ENCODE measurements around the gene CACNA1C. TPM values are rescaled to one million over a fixed set of nuclear protein-coding genes. Genes with fewer than 3 reads are reported as not detected.

CACNA1C gene
- total RNA-seq, 2 experiments from 2014 or later, result 0.05 to 0.08 TPM

DNA sequence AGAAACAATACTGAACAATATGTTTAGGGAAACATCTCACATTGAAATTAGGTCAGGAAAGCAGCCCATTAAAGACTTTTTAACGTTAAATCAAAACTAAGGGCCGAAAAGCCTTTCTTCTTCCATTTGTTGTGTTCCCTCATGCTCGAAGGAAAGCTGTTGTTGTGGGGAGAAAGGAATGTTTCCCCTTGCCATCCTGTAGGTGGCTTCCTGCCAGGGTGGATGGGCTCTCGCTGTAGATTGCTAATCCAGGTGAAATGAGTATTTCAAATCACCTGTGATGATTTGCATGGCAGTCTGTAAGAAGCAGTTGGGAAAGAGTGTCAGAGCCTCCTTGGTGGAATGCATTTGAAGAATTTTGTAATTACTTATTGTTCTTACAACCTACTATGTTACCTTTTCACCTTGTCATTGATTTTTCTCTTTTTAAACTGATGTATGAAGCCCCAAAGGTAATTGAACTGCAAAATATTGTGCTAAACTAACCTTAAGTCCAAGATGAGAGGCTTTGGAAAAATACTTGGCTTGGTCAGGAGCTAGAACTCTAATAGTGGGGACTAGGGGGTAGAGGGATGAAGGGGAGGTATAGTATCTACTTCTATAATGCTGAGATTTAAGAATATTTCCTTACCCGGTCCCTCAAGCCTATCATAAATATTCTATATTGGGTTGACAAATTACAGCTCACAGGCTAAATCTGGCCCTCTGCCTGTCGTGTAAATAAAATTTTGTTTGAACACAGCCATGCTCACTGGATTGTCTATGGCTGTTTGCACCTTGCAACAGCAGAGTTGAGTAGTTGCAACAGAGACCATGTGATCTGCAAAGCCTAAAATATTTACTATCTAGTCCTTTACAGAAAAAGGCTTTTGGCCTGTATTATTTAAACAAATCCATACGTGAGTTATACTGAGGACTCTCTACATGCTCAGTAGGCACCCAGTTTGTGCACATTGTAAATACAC lies 40.9 kb upstream of the CACNA1C start:
- Mint-ChIP-seq H3K27ac (no peak overlapping the region), H3K36me3 (ENCODE audit: low read depth) (no peaks in the 10 kb centered on the region), H3K9me3 (no peaks in the 10 kb centered on the region), H3K4me1 (ENCODE audit: low read depth) (no peaks in the 10 kb centered on the region), H3K4me3 (no peak overlapping the region), H3K27me3 (no peaks in the 10 kb centered on the region)
- H3K4me1 ChIP-seq (ENCODE audit: insufficient read depth, low read length), result no peaks in the 10 kb centered on the region
- H3K9me3 ChIP-seq (ENCODE audit: control insufficient read depth in 1 of 2, insufficient read depth in 1 of 2, low read length in 2 of 2), result no peaks in the 10 kb centered on the region
- CTCF ChIA-PET, result no interaction called here
- TF ChIP-seq CTCF (IDR thresholded peaks at IDR 0.05), result no peak
- DNase-seq, result no peak
- POLR2A ChIA-PET, result no interaction called here
- ATAC-seq (ENCODE audit: poor library complexity), result no peak
- H3K4me3 ChIP-seq (ENCODE audit: low read length), result no peak overlapping the region
- intact Hi-C loops (cut with DNase I, micrococcal nuclease), result no loop called here
- H3K27ac ChIP-seq (ENCODE audit: low read depth in 1 of 2, low read length in 2 of 2), result no peak overlapping the region
- H3K36me3 ChIP-seq (ENCODE audit: insufficient read depth, low read length), result no peaks in the 10 kb centered on the region
- no peaks in the 10 kb centered on the region for H3K27me3 ChIP-seq (ENCODE audit: control insufficient read depth in 1 of 2, insufficient read depth in 2 of 2, low read length in 2 of 2)

- H3K36me3 Mint-ChIP-seq (ENCODE audit: low read depth), result no peaks in the 10 kb centered on the region
- Histone ChIP-seq H3K9me3 (ENCODE audit: control insufficient read depth in 1 of 2, insufficient read depth in 1 of 2, low read length in 2 of 2) (no peaks in the 10 kb centered on the region), H3K27ac (ENCODE audit: low read depth in 1 of 2, low read length in 2 of 2) (no peak overlapping the region), H3K4me3 (ENCODE audit: low read length) (no peak overlapping the region), H3K4me1 (ENCODE audit: insufficient read depth, low read length) (no peaks in the 10 kb centered on the region), H3K27me3 (ENCODE audit: control insufficient read depth in 1 of 2, insufficient read depth in 2 of 2, low read length in 2 of 2) (no peaks in the 10 kb centered on the region), H3K36me3 (ENCODE audit: insufficient read depth, low read length) (no peaks in the 10 kb centered on the region)
- H3K4me1 Mint-ChIP-seq (ENCODE audit: low read depth), result no peaks in the 10 kb centered on the region
- intact Hi-C loops (cut with DNase I, micrococcal nuclease), result no loop called here
- no peaks in the 10 kb centered on the region for H3K9me3 Mint-ChIP-seq
- TF ChIP-seq CTCF (IDR thresholded peaks at IDR 0.05), result no peak
- no peak overlapping the region for H3K4me3 Mint-ChIP-seq
- DNase-seq (no peak), ATAC-seq (ENCODE audit: poor library complexity) (no peak)
- H3K27ac Mint-ChIP-seq, result no peak overlapping the region
- ChIA-PET CTCF (interaction anchor here (1.3 kb wide), 1 partner anchor 73 kb away, joined by 3 read pairs; no protein-coding TSS in a partner anchor), POLR2A (no interaction called here)
- H3K27me3 Mint-ChIP-seq, result peaks cover 3% of the 10 kb centered on the region
Measured at GRCh38 chr12:2013086-2013485, 39.7 kb upstream of the CACNA1C start.

DNA sequence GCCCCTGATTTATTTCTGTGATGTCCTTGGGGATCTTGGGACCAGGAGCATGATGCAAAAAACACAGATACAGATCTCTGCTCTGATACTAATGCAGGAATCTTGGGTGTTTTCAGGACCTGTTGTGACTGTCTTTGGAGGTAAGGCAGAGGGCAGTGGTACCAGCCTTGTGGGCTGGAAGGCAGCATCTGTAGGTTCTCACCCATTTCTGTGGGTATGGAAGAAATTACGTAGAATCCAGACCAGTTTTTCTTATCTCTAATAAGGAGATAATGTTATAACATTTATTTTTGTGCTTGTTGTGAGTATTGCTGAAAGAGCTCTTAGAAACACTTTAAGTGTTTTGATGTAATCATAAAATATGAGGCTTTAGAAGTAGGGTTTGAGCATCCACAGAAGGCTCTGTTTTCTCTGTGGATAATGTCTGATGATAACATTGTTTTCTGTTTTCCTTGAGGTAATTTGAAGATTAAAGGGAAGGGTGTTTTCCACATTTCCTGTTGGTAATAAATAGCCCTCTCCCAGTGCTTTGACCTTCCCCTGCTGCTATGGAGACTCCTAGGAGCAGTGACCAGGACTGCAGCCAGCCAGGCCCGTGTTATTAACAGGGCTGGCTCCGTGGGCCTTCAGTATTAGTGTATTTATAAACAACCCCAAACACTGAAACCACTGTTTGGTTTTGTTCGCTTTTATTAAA lies 39.1 kb upstream of the CACNA1C start:
- H3K4me1 Mint-ChIP-seq (ENCODE audit: low read depth), result no peaks in the 10 kb centered on the region
- Histone ChIP-seq H3K9me3 (ENCODE audit: control insufficient read depth in 1 of 2, insufficient read depth in 1 of 2, low read length in 2 of 2) (no peaks in the 10 kb centered on the region), H3K4me3 (ENCODE audit: low read length) (no peak overlapping the region), H3K27ac (ENCODE audit: low read depth in 1 of 2, low read length in 2 of 2) (no peak overlapping the region), H3K36me3 (ENCODE audit: insufficient read depth, low read length) (no peaks in the 10 kb centered on the region), H3K4me1 (ENCODE audit: insufficient read depth, low read length) (no peaks in the 10 kb centered on the region), H3K27me3 (ENCODE audit: control insufficient read depth in 1 of 2, insufficient read depth in 2 of 2, low read length in 2 of 2) (no peaks in the 10 kb centered on the region)
- ChIA-PET CTCF (interaction anchor here (1.3 kb wide), 1 partner anchor 73 kb away, joined by 3 read pairs; no protein-coding TSS in a partner anchor), POLR2A (no interaction called here)
- no peak overlapping the region for H3K4me3 Mint-ChIP-seq
- peaks cover 7% of the 10 kb centered on the region for H3K27me3 Mint-ChIP-seq
- intact Hi-C loops (cut with DNase I, micrococcal nuclease), result no loop called here
- no peaks in the 10 kb centered on the region for H3K36me3 Mint-ChIP-seq (ENCODE audit: low read depth)
- no peak overlapping the region for H3K27ac Mint-ChIP-seq
- no peaks in the 10 kb centered on the region for H3K9me3 Mint-ChIP-seq
- TF ChIP-seq CTCF (IDR thresholded peaks at IDR 0.05), result no peak
- ATAC-seq (ENCODE audit: poor library complexity) (no peak), DNase-seq (no peak)

All from CD4-positive, alpha-beta T cell (primary cell).